GM19240 (cell line): ENCODE data around the gene ACO1.
"Not testable (repeated sequence)": the region's sequence is repeated elsewhere in the genome, so short reads cannot be mapped to it uniquely, and the experiment has no call there.

Source experiments
- DNase-seq: peaks from one replicate; pipeline ENCODE4 v3.0.0; 2011; ENCODE audit warnings: low spot score; ENCODE audit not compliant: insufficient read length

Gene ACO1

GRCh38 chr9:32384364-32385151, at the start of gene ACO1:
Gene ACO1 (plus strand): TSS chr9:32384643. CDS start chr9:32405507, 20,864 bp downstream.
- DNase-seq = peak; percentile 77

GRCh38 chr9:32334916-32335895, 49.2 kb upstream of the ACO1 start:
- no peak for DNase-seq

- no peak for DNase-seq
These were observed 45.0 kb upstream of the ACO1 start for GRCh38 chr9:32339424-32339823.

GRCh38 chr9:32340361-32340760, 44.1 kb upstream of the ACO1 start:
- DNase-seq = no peak

GRCh38 chr9:32344551-32345182, 39.8 kb upstream of the ACO1 start:
- DNase-seq = no peak

- no peak for DNase-seq
These were observed 39.2 kb upstream of the ACO1 start for GRCh38 chr9:32345243-32345642.

- DNase-seq = no peak
These were observed 36.9 kb upstream of the ACO1 start for GRCh38 chr9:32347571-32347970.

- DNase-seq = no peak
These were observed 36.2 kb upstream of the ACO1 start for GRCh38 chr9:32348106-32348695.

- no peak for DNase-seq
These were observed 35.4 kb upstream of the ACO1 start for GRCh38 chr9:32349013-32349412.

GRCh38 chr9:32350682-32351081, 33.8 kb upstream of the ACO1 start:
- no peak for DNase-seq

- DNase-seq = no peak
These were observed 32.6 kb upstream of the ACO1 start for GRCh38 chr9:32351845-32352244.

- DNase-seq = not testable (repeated sequence)
These were observed 31.0 kb upstream of the ACO1 start for GRCh38 chr9:32353476-32353875.

- no peak for DNase-seq
These were observed 25.0 kb upstream of the ACO1 start for GRCh38 chr9:32359452-32359851.

GRCh38 chr9:32360983-32361673, 23.3 kb upstream of the ACO1 start:
- DNase-seq = no peak

GRCh38 chr9:32371279-32371678, 13.2 kb upstream of the ACO1 start:
- DNase-seq = no peak

- DNase-seq = no peak
These were observed 12.8 kb upstream of the ACO1 start for GRCh38 chr9:32371679-32372078.

- no peak for DNase-seq
These were observed 8.2 kb upstream of the ACO1 start for GRCh38 chr9:32376285-32376684.

- peak; percentile 16 for DNase-seq
These were observed 5.9 kb upstream of the ACO1 start for GRCh38 chr9:32378496-32378895.

- DNase-seq = peak; percentile 32
These were observed 5.3 kb upstream of the ACO1 start for GRCh38 chr9:32378993-32379729.

- DNase-seq = no peak
These were observed 3.5 kb upstream of the ACO1 start for GRCh38 chr9:32380944-32381343.
